ENCODE measurements around the gene SLC10A7. TPM values are rescaled to one million over a fixed set of nuclear protein-coding genes. Genes with fewer than 3 reads are reported as not detected.
A peak's percentile ranks its signal among the peaks of the same experiment; 100 is the strongest.

SLC10A7 gene
- total and polyA plus RNA-seq, 2 of the 13 experiments (the other 11 are each of a cell fraction or from before 2014, with no cell fraction given): 18.5 to 18.8 TPM

GRCh38 chr4:146520896-146521540 is 722 bp downstream of the SLC10A7 start (continued):
- TF ChIP-seq, protein P1, sequence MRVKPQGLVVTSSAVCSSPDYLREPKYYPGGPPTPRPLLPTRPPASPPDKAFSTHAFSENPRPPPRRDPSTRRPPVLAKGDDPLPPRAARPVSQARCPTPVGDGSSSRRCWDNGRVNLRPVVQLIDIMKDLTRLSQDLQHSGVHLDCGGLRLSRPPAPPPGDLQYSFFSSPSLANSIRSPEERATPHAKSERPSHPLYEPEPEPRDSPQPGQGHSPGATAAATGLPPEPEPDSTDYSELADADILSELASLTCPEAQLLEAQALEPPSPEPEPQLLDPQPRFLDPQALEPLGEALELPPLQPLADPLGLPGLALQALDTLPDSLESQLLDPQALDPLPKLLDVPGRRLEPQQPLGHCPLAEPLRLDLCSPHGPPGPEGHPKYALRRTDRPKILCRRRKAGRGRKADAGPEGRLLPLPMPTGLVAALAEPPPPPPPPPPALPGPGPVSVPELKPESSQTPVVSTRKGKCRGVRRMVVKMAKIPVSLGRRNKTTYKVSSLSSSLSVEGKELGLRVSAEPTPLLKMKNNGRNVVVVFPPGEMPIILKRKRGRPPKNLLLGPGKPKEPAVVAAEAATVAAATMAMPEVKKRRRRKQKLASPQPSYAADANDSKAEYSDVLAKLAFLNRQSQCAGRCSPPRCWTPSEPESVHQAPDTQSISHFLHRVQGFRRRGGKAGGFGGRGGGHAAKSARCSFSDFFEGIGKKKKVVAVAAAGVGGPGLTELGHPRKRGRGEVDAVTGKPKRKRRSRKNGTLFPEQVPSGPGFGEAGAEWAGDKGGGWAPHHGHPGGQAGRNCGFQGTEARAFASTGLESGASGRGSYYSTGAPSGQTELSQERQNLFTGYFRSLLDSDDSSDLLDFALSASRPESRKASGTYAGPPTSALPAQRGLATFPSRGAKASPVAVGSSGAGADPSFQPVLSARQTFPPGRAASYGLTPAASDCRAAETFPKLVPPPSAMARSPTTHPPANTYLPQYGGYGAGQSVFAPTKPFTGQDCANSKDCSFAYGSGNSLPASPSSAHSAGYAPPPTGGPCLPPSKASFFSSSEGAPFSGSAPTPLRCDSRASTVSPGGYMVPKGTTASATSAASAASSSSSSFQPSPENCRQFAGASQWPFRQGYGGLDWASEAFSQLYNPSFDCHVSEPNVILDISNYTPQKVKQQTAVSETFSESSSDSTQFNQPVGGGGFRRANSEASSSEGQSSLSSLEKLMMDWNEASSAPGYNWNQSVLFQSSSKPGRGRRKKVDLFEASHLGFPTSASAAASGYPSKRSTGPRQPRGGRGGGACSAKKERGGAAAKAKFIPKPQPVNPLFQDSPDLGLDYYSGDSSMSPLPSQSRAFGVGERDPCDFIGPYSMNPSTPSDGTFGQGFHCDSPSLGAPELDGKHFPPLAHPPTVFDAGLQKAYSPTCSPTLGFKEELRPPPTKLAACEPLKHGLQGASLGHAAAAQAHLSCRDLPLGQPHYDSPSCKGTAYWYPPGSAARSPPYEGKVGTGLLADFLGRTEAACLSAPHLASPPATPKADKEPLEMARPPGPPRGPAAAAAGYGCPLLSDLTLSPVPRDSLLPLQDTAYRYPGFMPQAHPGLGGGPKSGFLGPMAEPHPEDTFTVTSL (CRISPR knock-in tag; IDR thresholded peaks at IDR 0.05; ENCODE audit: borderline replicate concordance): no peak
- no peak for TF ChIP-seq NONO (IDR thresholded peaks at IDR 0.05)
- no peak for TF ChIP-seq NONO (CRISPR knock-in tag; conservative IDR thresholded peaks at IDR 0.05)
- peak; percentile 68 for TF ChIP-seq ELF3 (CRISPR knock-in tag; IDR thresholded peaks at IDR 0.05)
- no peak for TF ChIP-seq ZNF839 (CRISPR knock-in tag; IDR thresholded peaks at IDR 0.05; ENCODE audit: borderline replicate concordance)
- no peak for TF ChIP-seq ARHGAP35 (CRISPR knock-in tag; IDR thresholded peaks at IDR 0.05; ENCODE audit: borderline replicate concordance)
- TF ChIP-seq NFKBIZ (CRISPR knock-in tag; IDR thresholded peaks at IDR 0.05): no peak
- TF ChIP-seq NR2F1 (CRISPR knock-in tag; IDR thresholded peaks at IDR 0.05): no peak
- no peak for TF ChIP-seq ZHX1 (CRISPR knock-in tag; IDR thresholded peaks at IDR 0.05; ENCODE audit: low read depth)
- TF ChIP-seq, protein P2, sequence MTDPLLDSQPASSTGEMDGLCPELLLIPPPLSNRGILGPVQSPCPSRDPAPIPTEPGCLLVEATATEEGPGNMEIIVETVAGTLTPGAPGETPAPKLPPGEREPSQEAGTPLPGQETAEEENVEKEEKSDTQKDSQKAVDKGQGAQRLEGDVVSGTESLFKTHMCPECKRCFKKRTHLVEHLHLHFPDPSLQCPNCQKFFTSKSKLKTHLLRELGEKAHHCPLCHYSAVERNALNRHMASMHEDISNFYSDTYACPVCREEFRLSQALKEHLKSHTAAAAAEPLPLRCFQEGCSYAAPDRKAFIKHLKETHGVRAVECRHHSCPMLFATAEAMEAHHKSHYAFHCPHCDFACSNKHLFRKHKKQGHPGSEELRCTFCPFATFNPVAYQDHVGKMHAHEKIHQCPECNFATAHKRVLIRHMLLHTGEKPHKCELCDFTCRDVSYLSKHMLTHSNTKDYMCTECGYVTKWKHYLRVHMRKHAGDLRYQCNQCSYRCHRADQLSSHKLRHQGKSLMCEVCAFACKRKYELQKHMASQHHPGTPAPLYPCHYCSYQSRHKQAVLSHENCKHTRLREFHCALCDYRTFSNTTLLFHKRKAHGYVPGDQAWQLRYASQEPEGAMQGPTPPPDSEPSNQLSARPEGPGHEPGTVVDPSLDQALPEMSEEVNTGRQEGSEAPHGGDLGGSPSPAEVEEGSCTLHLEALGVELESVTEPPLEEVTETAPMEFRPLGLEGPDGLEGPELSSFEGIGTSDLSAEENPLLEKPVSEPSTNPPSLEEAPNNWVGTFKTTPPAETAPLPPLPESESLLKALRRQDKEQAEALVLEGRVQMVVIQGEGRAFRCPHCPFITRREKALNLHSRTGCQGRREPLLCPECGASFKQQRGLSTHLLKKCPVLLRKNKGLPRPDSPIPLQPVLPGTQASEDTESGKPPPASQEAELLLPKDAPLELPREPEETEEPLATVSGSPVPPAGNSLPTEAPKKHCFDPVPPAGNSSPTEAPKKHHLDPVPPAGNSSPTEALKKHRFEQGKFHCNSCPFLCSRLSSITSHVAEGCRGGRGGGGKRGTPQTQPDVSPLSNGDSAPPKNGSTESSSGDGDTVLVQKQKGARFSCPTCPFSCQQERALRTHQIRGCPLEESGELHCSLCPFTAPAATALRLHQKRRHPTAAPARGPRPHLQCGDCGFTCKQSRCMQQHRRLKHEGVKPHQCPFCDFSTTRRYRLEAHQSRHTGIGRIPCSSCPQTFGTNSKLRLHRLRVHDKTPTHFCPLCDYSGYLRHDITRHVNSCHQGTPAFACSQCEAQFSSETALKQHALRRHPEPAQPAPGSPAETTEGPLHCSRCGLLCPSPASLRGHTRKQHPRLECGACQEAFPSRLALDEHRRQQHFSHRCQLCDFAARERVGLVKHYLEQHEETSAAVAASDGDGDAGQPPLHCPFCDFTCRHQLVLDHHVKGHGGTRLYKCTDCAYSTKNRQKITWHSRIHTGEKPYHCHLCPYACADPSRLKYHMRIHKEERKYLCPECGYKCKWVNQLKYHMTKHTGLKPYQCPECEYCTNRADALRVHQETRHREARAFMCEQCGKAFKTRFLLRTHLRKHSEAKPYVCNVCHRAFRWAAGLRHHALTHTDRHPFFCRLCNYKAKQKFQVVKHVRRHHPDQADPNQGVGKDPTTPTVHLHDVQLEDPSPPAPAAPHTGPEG (CRISPR knock-in tag; IDR thresholded peaks at IDR 0.05): no peak
- TF ChIP-seq ZNF660 (CRISPR knock-in tag; IDR thresholded peaks at IDR 0.05; ENCODE audit: borderline replicate concordance, low read depth): no peak
- no peak for TF ChIP-seq ATF6 (CRISPR knock-in tag; conservative IDR thresholded peaks at IDR 0.05)

Data from HepG2 (cell line).